IMR-90 (cell line): ENCODE data around the gene CDH16. TPM values are rescaled to one million over a fixed set of nuclear protein-coding genes. Genes with fewer than 3 reads are reported as not detected.

Source experiments
- ATAC-seq: fragments of 200-7000 bp; cut with Tn5 transposase; 2 replicates; pipeline ENCODE4 v1.9.1; 2020; ENCODE audit warnings: low read depth, mild to moderate bottlenecking, moderate library complexity
- BruUV-seq: library from RNA; stranded (reverse); fragments of 400-500 nt; replicated peaks from 2 replicates; lab custom pipeline; 2021; lab: Mats Ljungman, UMichigan
- CTCF ChIA-PET: fragments of 300-600 bp; formaldehyde crosslinking; extraction: SDS; loops from one replicate; lab custom pipeline; 2021; ENCODE audit warnings: antibody characterized with exemption; lab: Yijun Ruan, JAX
- POLR2A ChIA-PET: fragments of 300-600 bp; sonication (Branson Sonifier 250); formaldehyde crosslinking; loops from one replicate; lab custom pipeline; 2022; ENCODE audit warnings: antibody characterized with exemption; ENCODE audit not compliant: unreplicated experiment; lab: Charles Lee
- DNase-seq: peaks from one replicate; pipeline ENCODE4 v3.0.0; 2013
- H2AFZ ChIP-seq: replicated peaks from 2 replicates; pipeline ENCODE3; 2013; ENCODE audit warnings: low read length, mild to moderate bottlenecking; ENCODE audit not compliant: poor library complexity
- H2AK5ac ChIP-seq: 2 replicates; pipeline ENCODE4 v1.6.1; 2013; ENCODE audit warnings: low read depth, low read length, inconsistent platforms
- H2AK9ac ChIP-seq: replicated peaks from 2 replicates; pipeline ENCODE3; 2013; ENCODE audit warnings: mild to moderate bottlenecking, low read depth, low read length, moderate library complexity; ENCODE audit not compliant: poor library complexity
- H2BK120ac ChIP-seq: 2 replicates; pipeline ENCODE4 v1.6.1; 2013; ENCODE audit warnings: low read depth, low read length, inconsistent platforms
- H2BK15ac ChIP-seq: 3 replicates; pipeline ENCODE4 v1.6.1; 2013; ENCODE audit warnings: low read depth, low read length, inconsistent platforms
- H2BK20ac ChIP-seq: 2 replicates; pipeline ENCODE4 v1.6.1; 2013; ENCODE audit warnings: low read depth, mild to moderate bottlenecking, inconsistent platforms, low read length, moderate library complexity
- H2BK5ac ChIP-seq: 2 replicates; pipeline ENCODE4 v1.6.1; 2013; ENCODE audit warnings: mild to moderate bottlenecking, low read depth, low read length, inconsistent platforms; ENCODE audit not compliant: poor library complexity, severe bottlenecking
- H3K14ac ChIP-seq: replicated peaks from 2 replicates; pipeline ENCODE4 v1.6.1; 2013; ENCODE audit warnings: low read depth, low read length, inconsistent platforms
- H3K18ac ChIP-seq: 2 replicates; pipeline ENCODE4 v1.6.1; 2013; ENCODE audit warnings: low read depth, low read length, control low read depth
- H3K23ac ChIP-seq: 2 replicates; pipeline ENCODE4 v1.6.1; 2013; ENCODE audit warnings: low read depth, low read length, inconsistent platforms
- H3K27ac ChIP-seq: 2 replicates; pipeline ENCODE4 v1.5.1; 2013; ENCODE audit warnings: mild to moderate bottlenecking, control low read depth, low read length; ENCODE audit not compliant: insufficient read depth
- H3K27me3 ChIP-seq: 2 replicates; pipeline ENCODE4 v1.6.1; 2013; ENCODE audit warnings: low read length; ENCODE audit not compliant: control insufficient read depth, insufficient read depth
- H3K36me3 ChIP-seq: 2 replicates; pipeline ENCODE4 v1.6.1; 2013; ENCODE audit warnings: low read length, mixed read lengths; ENCODE audit not compliant: control insufficient read depth, insufficient read depth
- H3K4ac ChIP-seq: 2 replicates; pipeline ENCODE4 v1.6.1; 2013; ENCODE audit warnings: low read depth, low read length, inconsistent platforms
- H3K4me1 ChIP-seq: 2 replicates; pipeline ENCODE4 v1.6.1; 2013; ENCODE audit warnings: low read length, mixed read lengths; ENCODE audit not compliant: control insufficient read depth, insufficient read depth
- H3K4me2 ChIP-seq: 2 replicates; pipeline ENCODE4 v1.6.1; 2013; ENCODE audit warnings: low read depth, mild to moderate bottlenecking, control low read depth, low read length, moderate library complexity
- H3K4me3 ChIP-seq: 2 replicates; pipeline ENCODE4 v1.5.1; 2013; ENCODE audit warnings: low read depth, mild to moderate bottlenecking, control low read depth, low read length, moderate library complexity; ENCODE audit not compliant: insufficient read depth
- H3K56ac ChIP-seq: 2 replicates; pipeline ENCODE4 v1.6.1; 2013; ENCODE audit warnings: low read length, inconsistent platforms; ENCODE audit not compliant: insufficient read depth; ENCODE audit errors: extremely low read depth
- H3K79me1 ChIP-seq, 2 experiments: 2 replicates each; pipeline ENCODE4 v1.6.1; 2013; ENCODE audit warnings: low read length in 2 of 2, inconsistent platforms in 1 of 2, low read depth in 1 of 2
- H3K9ac ChIP-seq: 2 replicates; pipeline ENCODE4 v1.6.1; 2013; ENCODE audit warnings: low read depth, low read length, control low read depth
- H3K9me1 ChIP-seq: 2 replicates; pipeline ENCODE4 v1.6.1; 2013; ENCODE audit warnings: low read length, inconsistent platforms; ENCODE audit not compliant: insufficient read depth
- H3K9me3 ChIP-seq: 2 replicates; pipeline ENCODE4 v1.6.1; 2013; ENCODE audit warnings: low read length; ENCODE audit not compliant: control insufficient read depth, insufficient read depth
- H4K20me1 ChIP-seq: 2 replicates; pipeline ENCODE4 v1.6.1; 2013; ENCODE audit warnings: low read length, inconsistent platforms; ENCODE audit not compliant: insufficient read depth
- H4K5ac ChIP-seq: 2 replicates; pipeline ENCODE4 v1.6.1; 2013; ENCODE audit warnings: mild to moderate bottlenecking, low read depth, low read length, control low read depth
- H4K8ac ChIP-seq, 2 experiments: 2 replicates each; pipeline ENCODE4 v1.6.1; 2013; ENCODE audit warnings: low read depth in 2 of 2, low read length in 2 of 2, control low read depth in 1 of 2, inconsistent platforms in 1 of 2
- H4K91ac ChIP-seq: 2 replicates; pipeline ENCODE4 v1.6.1; 2013; ENCODE audit warnings: low read depth, low read length, inconsistent platforms; ENCODE audit not compliant: insufficient read depth
- MAFK ChIP-seq: IDR thresholded peaks from 2 replicates; pipeline ENCODE4 v1.6.1; 2012; ENCODE audit warnings: low read depth, low read length, improper control_type of control experiment
- POLR2A ChIP-seq: IDR thresholded peaks from 2 replicates; pipeline ENCODE4 v1.6.1; 2012; ENCODE audit warnings: mild to moderate bottlenecking, low read depth, low read length
- RAD21 ChIP-seq: IDR thresholded peaks from 2 replicates; pipeline ENCODE4 v1.6.1; 2012; ENCODE audit warnings: low read length, improper control_type of control experiment
- RCOR1 ChIP-seq: IDR thresholded peaks from 2 replicates; pipeline ENCODE4 v1.6.1; 2012; ENCODE audit warnings: mild to moderate bottlenecking, low read length, improper control_type of control experiment; ENCODE audit not compliant: insufficient replicate concordance
- WGBS, 2 experiments: methylation state at CpG; one replicate each; pipeline versions ENCODE4 v1.1.5 to v1.1.7; 2013; ENCODE audit warnings: missing lambda C conversion rate in 2 of 2; ENCODE audit not compliant: insufficient read length in 1 of 2; ENCODE audit errors: extremely low coverage in 2 of 2; 5-methylcytosine and 5-hydroxymethylcytosine counted together
- dilution Hi-C: fragments of 300-500 bp; cut with HindIII; formaldehyde crosslinking; loops from one replicate; pipeline ENCODE4 v1.14.3; 2018; ENCODE audit warnings: low sequenced_read_pairs; ENCODE audit not compliant: unreplicated experiment
- in situ Hi-C: fragments of 300-500 bp; cut with MboI; formaldehyde crosslinking; loops from 3 replicates; pipeline ENCODE4 v1.14.3; 2019; ENCODE audit warnings: low sequenced_read_pairs, inconsistent platforms, mixed read lengths
- intact Hi-C: fragments of 100-400 bp; cut with micrococcal nuclease; formaldehyde crosslinking; loops from 2 replicates; pipeline ENCODE4 v1.10.0; 2022
- polyA plus RNA-seq, 3 experiments: library from polyadenylated mRNA; depleted of rRNA; stranded (reverse); fragments of >200 nt; gene quantifications; 2 replicates each; pipeline ENCODE4 v1.2.3, GENCODE V29; 2012; ENCODE audit warnings: low replicate concordance in 1 of 3
- total RNA-seq: library from RNA; depleted of rRNA; stranded (reverse); fragments of >200 nt; gene quantifications from 2 replicates; pipeline ENCODE4 v1.2.3, GENCODE V29; 2012

The CDH16 gene
- total and polyA plus RNA-seq, 2 of the 4 experiments (the other 2 are of a cell fraction): not detected

DNA sequence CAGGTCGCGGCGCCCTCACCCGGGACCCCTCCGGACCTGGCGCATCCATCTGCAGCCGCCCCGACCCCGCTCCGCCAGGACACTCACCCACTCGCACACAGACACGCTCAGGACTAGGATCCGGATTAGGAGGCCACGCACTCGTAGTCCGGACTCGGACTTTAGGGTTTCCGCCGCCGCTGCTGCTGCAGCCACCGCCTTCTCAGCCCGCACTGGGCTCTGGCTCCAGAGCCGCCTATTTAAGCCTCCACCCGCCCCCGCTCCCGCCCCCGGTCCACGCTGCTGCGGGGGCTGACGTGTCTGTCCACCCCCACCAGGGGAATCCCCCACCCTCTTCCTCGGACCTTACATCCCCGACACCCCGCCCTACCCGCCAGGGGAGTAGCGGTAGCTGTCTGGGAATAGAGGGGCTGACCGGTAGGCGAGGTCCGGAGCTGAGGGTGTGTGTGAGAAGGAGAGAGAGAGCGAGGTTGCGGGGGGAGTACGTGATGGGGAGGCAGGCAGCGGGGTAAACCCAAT, 6.7 kb upstream of the CDH16 start, which contains the start of gene RRAD:
RRAD (minus strand) TSS at position 214 of the 519 bp plus-strand sequence. CDS start 356 bp downstream, outside the sequence.
- DNase-seq (peak; percentile 44), ATAC-seq (peak; percentile 22)
- peak within 1 kb of the TSS; percentile 50 for H3K4me3 ChIP-seq
- H3K23ac ChIP-seq: 0 out of 2 replicates have a peak within 1 kb of the TSS, but pooled peaks have one; percentile 15
- H2BK5ac ChIP-seq: peak within 1 kb of the TSS; percentile 54
- CTCF ChIA-PET: interaction anchor here (1.1 kb wide), 1 partner anchor 30 kb away, joined by 4 read pairs; no protein-coding TSS in a partner anchor
- no TSS peak for BruUV-seq
- peak within 1 kb of the TSS; percentile 46; the same call in 1 of the 2 replicates for H2BK120ac ChIP-seq
- in situ Hi-C loops: no loop called here
- H3K27me3 ChIP-seq: peaks cover 6% of the 10 kb centered on the region; the same call in 1 of the 2 replicates
- no peak within 1 kb of the TSS; the same call in 1 of the 2 replicates for H4K91ac ChIP-seq
- peak within 1 kb of the TSS; percentile 4 for H2BK20ac ChIP-seq
- H3K4ac ChIP-seq: peak within 1 kb of the TSS; percentile 67; the same call in 1 of the 2 replicates
- no peak within 1 kb of the TSS for H3K27ac ChIP-seq
- 3% methylated on average over 11 of the region's 42 CpGs; no CpG with 5 or more reads in 1 of the 2 experiments for WGBS, 2 experiments
- peak within 1 kb of the TSS; percentile 15; the same call in 1 of the 3 replicates for H2BK15ac ChIP-seq
- H3K9me1 ChIP-seq: peaks cover 26% of the 10 kb centered on the region
- H4K20me1 ChIP-seq: 0 out of 2 replicates have a peak, but pooled peaks cover 4% of the 10 kb centered on the region
- intact Hi-C loops: no loop called here
- H4K8ac ChIP-seq: peak within 1 kb of the TSS in 1 of 2 experiments; percentile 44; a peak in 1 of 4 replicates
- peak within 1 kb of the TSS; percentile 28; the same call in 1 of the 2 replicates for H4K5ac ChIP-seq
- POLR2A ChIA-PET: interaction anchor here (0.6 kb wide), 1 partner anchor 238 kb away, joined by 5 read pairs; no protein-coding TSS in a partner anchor
- H3K18ac ChIP-seq: peak within 1 kb of the TSS; percentile 21; the same call in 1 of the 2 replicates
- H3K9me3 ChIP-seq: no peaks in the 10 kb centered on the region
- peak within 1 kb of the TSS; percentile 88 for H2AFZ ChIP-seq
- no peak within 1 kb of the TSS for H3K14ac ChIP-seq
- H3K9ac ChIP-seq: no peak within 1 kb of the TSS
- H3K79me1 ChIP-seq: no peaks in the 10 kb centered on the region
- H2AK5ac ChIP-seq: peak within 1 kb of the TSS; percentile 63
- peak within 1 kb of the TSS; percentile 75 for H2AK9ac ChIP-seq
- dilution Hi-C loops: no loop called here
- H3K4me2 ChIP-seq: peak within 1 kb of the TSS; percentile 60
- peaks cover 27% of the 10 kb centered on the region for H3K4me1 ChIP-seq
- no peak within 1 kb of the TSS for H3K56ac ChIP-seq
- no peaks in the 10 kb centered on the region for H3K36me3 ChIP-seq
- TF ChIP-seq MAFK (no peak), RCOR1 (no peak), POLR2A (peak; percentile 79), RAD21 (no peak)
